Measurements from ENCODE around the gene CCDC154.
A peak's percentile ranks its signal among the peaks of the same experiment; 100 is the strongest.
"Not testable (repeated sequence)": the region's sequence is repeated elsewhere in the genome, so short reads cannot be mapped to it uniquely, and the experiment has no call there.

CCDC154 gene, protein sequence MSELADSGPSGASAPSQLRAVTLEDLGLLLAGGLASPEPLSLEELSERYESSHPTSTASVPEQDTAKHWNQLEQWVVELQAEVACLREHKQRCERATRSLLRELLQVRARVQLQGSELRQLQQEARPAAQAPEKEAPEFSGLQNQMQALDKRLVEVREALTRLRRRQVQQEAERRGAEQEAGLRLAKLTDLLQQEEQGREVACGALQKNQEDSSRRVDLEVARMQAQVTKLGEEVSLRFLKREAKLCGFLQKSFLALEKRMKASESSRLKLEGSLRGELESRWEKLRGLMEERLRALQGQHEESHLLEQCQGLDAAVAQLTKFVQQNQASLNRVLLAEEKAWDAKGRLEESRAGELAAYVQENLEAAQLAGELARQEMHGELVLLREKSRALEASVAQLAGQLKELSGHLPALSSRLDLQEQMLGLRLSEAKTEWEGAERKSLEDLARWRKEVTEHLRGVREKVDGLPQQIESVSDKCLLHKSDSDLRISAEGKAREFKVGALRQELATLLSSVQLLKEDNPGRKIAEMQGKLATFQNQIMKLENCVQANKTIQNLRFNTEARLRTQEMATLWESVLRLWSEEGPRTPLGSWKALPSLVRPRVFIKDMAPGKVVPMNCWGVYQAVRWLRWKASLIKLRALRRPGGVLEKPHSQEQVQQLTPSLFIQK

DNA sequence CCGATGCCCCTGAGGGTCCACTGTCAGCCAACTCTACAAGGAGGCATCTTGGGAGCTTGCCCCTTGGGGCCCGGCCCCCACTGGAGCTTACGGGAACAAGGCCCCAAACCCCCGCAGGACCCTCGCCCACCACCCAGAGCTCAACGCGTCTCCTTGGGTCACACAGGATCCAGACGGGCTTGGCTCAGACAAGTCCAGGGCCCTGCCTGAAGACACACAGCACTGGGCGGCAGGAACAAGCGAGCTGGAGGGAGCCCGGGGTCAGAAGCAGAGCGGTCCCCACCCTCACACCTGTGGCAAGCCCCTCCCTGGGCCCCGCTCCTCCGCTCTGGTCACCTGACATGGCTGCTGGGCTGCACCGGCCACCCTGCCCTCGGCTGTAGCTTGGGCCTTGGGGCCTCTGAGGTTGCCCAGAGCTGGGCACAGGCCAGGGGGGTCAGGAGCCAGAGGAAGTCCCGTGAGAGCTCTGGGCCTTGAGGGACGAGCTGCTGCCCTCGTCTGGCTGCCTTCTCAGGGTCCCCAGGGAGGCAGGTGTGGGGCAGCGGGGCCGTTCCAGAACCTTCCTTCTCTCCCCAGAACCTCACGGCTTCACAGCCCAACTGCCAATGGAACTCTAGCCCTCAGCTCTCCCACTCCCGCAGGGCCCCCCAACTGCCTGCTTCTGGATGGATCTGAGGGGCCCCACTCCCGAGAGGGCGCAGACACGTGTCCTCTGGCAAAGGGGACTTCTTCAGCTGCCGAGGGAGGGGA is at the start of gene CCDC154:
Gene CCDC154 (minus strand): TSS at position 577 of the 750 bp plus-strand sequence. CDS start 234 bp downstream, at position 343.
- DNase-seq: no peak

DNA sequence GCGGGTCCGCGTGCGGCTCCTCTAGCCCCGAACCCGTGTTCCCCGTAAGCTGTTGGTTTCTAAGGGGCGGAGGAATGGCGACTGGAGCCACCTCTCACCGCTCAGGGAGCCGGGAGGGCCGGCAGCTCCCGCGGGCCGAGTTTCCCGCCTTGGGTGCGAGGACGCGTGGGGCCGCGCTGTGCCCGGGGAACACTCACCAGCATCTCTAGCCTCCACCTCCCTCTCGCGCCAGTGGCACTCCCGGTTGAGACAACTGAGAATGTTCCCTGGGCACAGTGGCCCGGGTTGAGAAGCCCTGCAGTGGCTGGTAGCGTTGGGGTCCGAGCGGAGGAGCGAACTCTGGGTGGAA is 49.4 kb upstream of the CCDC154 start:
- no peak for DNase-seq

DNA sequence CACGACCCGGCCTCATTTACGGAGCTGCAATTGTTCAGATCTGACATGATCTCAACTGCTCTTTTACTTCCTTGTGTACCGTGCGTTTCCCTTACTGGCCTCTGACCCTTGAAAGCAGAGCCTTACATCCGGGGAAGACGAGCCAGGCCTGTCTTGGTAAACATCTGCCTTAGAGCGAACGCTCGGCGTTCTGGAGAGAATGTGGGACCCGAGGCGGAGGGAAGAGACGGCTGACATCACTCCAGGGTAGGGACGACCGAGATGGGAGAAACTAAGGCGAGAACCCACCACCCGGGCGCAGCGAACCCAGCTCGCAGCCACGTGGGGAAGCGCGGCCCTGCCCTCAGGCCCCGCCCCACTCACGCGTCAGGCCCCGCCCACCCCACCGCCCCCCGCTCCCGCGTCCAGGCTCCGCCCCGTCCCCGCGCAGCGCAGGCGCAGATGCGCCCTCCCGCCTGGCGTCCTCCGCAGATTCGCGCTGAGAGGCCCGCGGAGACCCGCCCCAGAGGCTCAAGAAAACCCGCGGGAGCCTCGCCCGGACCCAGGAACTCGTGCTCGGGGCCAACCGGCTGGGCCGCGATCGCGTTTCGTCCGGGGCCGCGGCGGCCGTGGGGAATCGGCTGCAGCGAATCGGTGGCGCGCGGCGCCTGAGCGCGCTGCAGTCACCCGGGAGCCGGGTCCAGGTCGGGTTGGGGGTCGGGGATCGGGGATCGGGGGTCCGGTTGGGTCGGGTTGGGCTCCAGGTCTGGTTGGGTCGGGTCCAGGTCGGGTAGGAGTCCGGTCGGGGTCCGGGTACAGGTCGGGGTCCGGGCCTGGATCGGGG is 48.8 kb upstream of the CCDC154 start, which contains the start of gene TELO2:
Gene TELO2 (plus strand): TSS at position 438 of the 823 bp plus-strand sequence. CDS start 922 bp downstream, outside the sequence.
- DNase-seq: peak; percentile 73

DNA sequence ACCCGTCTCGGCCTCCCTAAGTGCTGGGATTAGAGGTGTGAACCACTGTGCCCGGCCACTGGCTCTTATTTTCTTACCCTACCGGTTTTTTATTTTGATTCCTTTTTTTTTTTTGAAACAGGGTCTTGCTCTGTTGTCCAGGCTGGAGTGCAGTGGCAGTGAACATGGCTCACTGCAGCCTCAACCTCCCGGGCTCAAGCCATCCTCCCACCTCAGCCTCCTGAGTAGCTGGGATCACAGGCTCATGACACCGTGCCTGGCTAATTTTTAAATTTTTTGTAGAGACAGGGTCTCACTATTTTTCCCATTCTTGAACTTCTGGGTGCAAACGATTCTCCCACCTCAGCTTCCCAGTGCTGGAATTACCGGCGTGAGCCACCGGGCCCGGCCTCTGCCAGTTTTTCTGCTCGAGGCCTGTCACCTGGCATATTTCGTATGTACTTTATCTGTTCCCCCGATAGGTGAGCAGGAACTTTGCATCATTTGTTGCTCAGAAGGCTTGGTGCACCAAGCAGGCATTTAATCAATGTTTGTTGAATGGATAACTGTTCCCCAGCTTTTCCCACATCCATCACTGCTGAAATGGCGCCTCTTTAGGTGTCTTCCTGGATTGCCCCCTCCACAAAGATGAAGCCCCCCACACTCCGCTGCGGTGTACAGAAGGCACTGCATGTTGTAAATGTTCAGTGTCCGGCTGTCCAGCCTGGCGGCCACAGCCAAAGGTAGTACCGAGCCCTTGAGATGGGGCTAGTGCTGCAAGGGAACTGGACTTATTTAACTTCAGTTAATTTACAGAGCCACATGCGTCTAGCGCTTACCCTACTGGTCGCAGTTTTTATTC is 47.9 kb upstream of the CCDC154 start:
- DNase-seq: no peak

DNA sequence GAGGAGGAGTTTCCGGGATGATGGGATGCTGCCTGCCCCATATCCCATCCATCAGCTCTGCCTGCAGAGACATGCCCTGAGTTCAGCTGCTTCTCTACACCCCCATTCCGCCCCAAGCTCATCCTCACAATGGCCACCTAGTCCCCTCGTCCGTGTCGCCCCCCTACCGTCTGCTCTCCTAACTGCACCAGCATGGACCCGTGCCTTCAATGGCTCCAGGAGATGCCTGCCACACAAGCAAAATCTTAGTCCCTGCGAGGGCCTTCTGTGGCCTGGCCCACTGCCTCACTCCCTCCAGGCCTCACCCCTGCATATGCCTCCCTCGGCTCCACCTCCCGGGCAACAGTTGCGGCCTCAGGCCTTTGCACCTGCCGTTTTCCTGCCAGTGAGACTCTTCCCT is 47.0 kb upstream of the CCDC154 start:
- no peak for DNase-seq

DNA sequence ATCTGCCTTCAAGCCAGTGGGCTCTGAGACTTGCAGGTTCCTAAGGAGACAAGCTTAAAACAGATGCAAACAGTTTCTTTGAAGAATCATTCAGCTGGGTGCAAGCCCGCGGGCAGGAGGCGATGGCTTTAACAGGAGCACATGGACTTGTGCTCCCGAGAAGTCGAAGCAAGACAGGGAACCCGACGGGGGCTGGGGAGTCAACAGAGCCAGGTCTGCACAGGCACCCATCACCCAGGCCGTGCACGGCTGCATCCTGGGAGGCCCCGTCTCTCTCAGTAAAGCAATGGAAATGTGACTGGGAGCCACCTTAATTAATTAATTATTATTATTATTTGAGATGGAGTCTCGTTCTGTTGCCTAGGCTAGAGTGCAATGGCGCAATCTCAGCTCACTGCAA is 44.7 kb upstream of the CCDC154 start:
- DNase-seq: no peak

DNA sequence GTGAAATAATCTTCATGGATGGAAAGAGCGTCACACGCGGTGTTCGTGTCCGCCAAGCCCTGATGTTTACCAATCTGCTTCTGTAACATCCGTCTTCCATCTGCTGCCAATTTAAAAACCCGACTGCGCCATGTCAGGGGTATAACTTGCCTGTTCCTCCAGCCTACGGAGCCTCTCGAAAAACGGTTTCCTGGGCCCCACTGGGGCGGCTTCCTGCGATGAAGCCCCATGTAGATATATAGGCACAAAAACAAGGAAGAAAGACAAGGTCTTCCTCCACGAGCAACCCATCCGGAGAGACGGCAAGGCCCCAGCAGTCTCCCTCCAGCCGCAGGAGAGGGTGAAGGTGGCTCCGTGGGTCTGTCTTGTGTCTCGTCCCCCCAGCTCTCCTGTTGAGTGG is 44.3 kb upstream of the CCDC154 start, which contains the start of gene PTX4:
Gene PTX4 (minus strand): TSS at position 326 of the 400 bp plus-strand sequence. CDS start 35 bp downstream, at position 291.
- DNase-seq: no peak

DNA sequence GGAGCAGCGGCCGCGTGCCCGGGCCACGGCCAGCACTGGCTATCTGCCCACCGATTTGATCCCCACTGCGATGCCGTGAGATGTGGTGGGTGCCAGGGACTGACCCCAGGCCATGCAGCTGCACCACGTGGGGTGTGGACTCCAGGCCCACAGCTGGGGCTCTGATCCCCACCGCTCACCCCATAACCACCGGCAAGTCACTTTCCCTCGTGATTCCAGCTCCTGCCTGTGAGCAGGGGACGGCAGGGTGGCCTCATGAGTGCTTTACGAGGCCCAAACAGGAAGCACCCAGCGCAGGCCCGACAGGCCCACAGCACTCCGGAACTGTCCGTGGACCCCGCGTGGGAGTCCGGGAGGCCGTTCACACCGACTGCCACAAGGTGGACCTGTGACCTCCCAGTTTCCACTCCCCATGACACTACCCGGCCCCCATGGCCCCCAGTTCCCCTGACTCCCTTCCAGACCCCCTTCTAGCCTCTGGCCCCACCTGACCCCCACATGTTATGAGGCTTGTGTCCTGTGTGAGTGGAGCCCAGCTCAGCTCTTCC is 43.8 kb upstream of the CCDC154 start:
- DNase-seq: no peak

DNA sequence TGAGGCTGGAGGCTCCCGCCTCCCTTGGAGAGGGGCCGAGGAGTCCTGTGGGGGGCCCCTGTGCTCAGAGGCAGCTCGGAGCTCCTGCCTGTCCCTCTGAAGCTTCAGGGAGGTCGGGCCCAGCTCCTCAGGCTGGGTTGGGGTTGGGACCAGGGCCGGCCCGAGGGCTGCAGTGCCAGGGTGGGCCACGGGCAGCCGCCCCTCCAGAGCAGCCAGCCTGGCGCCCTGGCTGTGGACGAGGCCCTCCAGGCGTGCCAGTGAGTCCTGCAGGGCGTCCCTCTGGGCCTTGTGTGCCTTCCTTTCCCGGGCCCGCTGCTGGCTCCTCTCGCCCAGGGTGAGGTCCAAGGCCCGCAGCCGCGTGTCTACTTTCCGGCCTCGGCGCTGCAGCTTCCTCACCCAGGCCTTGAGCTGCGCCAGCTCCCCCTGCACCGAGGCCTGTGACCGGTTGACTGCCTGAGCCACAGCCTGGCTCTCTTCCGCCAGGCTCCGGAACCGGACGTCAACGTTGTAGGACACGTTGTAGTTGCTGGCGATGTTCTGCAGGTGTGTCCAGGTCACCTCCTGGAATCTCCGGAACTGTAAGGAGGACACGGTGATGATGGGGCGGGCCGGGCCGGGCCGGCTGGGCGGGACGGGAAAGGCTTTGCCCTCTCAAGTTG is 43.2 kb upstream of the CCDC154 start:
- DNase-seq: no peak

DNA sequence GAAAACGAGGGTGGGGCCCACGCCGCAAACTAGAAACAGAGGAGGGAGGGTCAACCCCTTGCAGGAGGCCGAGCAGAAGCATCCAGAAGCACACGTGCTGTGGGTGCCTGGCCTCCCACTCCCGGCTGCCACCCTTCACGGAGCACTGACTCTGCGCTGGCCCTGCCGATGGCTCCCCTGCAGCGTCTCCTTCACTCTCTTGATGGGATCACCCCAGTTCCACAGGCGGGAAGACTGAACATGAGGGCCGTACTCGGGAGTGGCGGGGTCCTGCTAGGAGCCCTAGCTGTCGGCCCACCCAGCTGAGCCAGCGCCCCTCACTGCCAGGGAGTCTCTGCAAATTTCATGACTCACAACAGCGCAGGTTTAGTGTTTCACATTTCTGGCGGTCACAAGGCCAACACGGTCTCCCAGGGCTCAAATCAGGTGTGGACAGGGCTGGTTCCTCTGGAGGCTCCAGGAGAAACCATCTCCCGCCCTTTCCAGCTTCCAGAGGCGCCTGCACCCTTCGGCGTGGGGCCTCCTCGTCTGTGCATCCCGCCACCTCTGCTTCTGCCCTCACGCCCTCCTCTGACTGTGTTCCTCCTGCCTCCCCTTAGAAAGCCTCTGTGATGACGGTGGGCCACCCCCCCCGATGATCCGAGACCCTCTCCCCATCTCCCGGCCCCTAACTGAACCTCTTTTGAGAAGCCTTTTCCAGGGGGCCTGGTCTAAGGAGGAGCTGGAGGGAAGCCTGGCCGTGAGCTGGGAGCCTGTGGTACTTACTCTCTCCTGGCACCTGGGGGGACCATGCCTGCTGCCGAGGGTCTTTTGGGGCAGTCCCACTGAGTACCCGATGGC is 42.4 kb upstream of the CCDC154 start:
- DNase-seq: no peak

DNA sequence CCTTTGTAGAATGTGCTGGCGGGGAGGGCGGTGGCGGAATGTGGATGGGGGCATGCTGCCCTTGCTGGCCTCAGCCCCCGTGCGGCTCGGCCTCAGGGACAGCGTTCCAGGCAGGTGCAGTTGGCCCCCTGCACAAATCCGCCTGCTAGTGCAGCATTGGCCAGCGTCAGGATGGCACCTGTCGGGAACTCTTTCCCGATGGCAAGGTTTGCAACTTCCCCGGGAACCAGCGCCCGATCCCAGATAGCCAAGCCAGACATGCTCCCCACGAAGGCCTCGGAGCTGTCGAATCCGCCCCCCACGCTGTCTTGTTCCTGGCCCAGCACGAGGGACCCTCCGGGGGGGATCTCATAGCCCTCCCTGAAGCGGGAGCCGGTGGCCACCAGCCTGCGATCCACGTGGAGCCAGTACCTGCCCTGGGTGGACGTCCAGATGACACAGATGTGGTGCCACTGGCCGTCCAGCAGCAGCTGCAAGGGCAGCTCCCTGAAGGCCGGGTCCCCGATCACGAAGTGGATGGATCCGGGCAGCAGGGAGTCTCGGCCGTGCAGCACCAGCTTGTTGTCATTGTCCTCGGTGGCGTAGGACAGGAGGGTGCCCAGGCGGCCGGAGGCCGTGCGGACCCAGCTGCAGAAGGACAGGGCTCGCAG is 41.6 kb upstream of the CCDC154 start:
- no peak for DNase-seq

DNA sequence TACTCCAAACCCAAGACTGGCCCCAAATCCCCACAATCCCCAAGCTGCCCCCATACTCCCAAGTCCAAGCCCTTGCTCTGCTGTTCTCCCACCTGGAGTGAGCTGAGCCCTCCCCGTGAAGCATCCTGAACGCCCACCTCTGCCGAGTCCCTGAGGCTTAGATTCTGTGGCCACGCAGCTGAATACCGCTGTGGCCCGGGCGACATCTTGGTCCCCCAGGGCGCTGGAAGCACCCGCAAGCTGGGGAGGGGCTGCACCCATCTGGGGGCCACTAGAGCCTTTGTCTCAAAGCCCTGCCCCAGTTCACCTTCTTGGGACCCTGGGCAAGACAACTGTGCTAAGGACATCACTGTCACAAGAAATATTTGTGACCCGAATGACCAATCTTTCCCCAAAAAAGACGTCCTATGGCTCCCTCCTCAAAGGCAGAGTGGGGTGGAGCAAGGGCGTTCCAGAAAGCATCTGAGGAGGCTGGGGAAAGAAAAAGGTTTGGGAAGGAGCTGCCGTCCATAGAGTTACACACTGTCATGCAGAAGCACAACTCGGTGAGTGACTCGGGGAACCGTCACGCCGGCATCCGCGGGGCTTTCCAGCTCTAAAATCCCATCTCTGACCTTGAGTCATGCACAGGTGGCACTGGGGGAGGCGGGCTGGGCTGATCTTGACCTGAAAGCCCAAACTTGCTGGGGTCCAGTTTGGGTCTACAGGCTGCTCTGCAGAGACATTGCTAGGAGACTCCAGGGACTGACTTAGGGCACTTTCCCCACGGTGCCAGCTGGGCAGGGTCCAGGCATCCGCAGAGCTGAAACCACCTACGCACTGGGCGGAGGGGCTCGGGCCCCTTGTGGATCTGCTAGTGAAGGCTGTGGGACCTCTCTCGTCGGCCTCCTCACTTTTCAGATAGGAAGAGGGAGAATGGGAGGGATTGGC is 37.8 kb upstream of the CCDC154 start:
- DNase-seq: no peak

DNA sequence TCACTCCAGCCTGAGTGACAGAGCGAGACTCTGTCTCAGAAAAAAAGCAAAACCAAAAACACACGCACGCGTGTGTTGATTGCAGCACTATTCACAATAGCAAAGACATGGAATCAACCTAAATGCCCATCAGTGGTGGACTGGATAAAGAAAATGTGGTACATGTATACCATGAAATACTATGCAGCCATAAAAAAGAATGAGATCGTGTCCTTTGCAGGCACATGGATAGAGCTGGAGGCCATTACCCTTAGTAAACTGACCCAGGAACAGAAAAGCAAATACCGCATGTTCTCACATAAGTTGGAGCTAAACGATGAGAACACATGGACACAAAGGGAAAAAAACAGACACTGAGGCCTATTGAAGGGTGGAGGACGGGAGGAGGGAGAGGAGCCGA is 34.6 kb upstream of the CCDC154 start:
- DNase-seq: not testable (repeated sequence)

DNA sequence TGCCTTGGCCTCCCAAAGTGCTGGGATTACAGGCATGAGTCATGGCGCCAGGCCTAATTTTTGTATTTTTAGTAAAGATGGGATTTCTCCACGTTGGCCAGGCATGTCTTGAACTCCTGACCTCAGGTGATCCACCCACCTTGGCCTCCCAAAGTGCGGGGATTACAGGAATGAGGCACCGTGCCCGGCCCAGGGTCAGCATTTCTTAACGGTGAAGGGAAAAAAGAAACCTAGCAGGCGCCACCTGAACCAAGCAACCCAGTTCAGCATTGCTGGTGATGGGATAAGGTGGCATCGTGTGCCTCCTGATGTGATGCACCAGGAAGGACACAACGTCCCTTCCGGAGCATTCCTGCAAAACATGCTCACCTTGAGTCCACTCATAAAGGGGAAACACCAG is 32.7 kb upstream of the CCDC154 start:
- no peak for DNase-seq

DNA sequence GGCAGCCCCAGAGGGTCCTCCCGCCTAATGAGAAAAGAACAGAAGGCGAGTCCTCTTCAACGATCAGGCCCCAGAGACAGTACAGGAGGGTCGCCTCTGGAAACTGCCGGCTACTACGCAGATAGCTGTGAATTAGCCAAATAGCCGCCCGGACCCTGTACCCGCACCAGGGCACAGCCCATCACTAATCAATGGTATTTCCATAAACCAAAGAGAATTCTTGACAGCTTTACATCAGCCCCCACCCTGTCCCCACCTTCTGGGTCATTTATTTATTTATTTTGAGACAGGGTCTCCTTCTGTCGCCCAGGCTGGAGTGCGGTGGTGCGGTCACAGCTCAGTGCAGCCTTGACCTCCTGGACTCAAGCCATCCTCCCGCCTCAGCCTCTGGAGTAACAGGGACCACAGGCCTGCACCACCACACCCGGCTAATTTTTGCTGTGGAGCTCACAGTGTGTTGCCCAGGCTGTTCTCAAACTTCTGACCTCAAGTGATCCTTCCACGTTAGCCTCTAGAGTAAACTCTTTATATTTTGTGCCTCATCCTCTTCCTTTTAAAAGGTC is 31.3 kb upstream of the CCDC154 start:
- no peak for DNase-seq

DNA sequence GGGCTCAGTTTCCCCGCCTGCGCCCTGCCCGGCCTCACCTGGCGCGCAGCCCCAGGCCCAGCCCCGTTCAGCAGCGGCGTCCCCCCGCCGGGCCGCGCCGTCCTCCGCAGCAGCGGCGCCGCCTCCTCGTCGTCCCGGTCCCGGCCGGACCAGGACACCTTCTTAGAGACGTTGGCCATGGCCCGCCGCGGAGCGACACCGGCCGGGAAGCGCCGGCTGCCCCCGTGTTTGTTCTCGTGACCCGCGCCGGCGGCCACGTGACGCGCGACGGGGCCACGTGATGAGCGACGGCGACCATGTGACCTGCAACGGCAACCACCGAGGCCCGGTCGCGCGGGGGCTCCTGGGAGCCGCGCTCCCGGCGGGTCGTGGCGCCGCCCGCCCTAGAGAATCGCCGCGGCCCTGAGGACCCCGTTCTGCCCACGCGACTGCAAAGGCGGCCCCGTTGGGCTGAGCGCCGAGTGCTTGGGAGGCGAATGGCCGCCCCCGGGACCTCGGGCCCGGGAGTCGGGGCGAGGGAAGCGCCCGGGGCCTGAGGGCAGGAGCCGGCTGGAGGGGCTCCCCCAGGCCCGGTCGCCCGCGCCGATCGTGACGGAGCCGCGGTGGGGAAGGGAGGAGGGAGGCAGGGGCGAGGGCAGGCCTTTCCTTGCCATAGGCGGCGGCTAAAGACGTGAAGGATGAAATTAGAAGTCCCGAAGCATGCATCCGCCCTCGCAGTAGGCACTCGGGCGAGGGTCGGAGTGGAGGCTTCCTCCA is 30.6 kb upstream of the CCDC154 start, which contains the start of gene CLCN7:
Gene CLCN7 (minus strand): TSS at position 233 of the 756 bp plus-strand sequence. CDS start 54 bp downstream, at position 179.
- DNase-seq: peak; percentile 67

Data from MV-4-11 (cell line).